K562 (cell line): ENCODE data around the gene ATAD3C. TPM values are rescaled to one million over a fixed set of nuclear protein-coding genes. Genes with fewer than 3 reads are reported as not detected.
A peak's percentile ranks its signal among the peaks of the same experiment; 100 is the strongest.

Experiments used
- MXI1 ChIP-seq: IDR thresholded peaks from 2 replicates; pipeline ENCODE4 v1.6.1; 2011; ENCODE audit warnings: low read depth, mild to moderate bottlenecking, improper control_type of control experiment, low read length
- RFX7 ChIP-seq: fragments of 250-450 bp; sonication (Bioruptor Pico); IDR thresholded peaks from 2 replicates; pipeline ENCODE4 v1.5.1; 2021; ENCODE audit warnings: mild to moderate bottlenecking
- ZNF589 ChIP-seq: fragments of 200-800 bp; sonication (Bioruptor generic); IDR thresholded peaks from 2 replicates; pipeline ENCODE4 v1.6.1; 2016; ENCODE audit warnings: low read depth, missing genetic modification characterization, missing compliant biosample characterization
- polyA plus RNA-seq, 8 experiments: library from polyadenylated mRNA; depleted of rRNA in 4 of 8; stranded (reverse) in 5 of 8; unstranded in 3 of 8; fragments of >200 nt; fragmentation: Nextera tagmentation in 2 of 8; fragmentation: Illumina TruSeq in 1 of 8; extraction: Ambion mirVana in 2 of 8; extraction: Trizol in 1 of 8; gene quantifications; 2 replicates each; pipeline versions ENCODE4 v1.2.1 to v1.2.3, GENCODE V29; 2011 to 2014; ENCODE audit warnings: inconsistent platforms in 1 of 8, missing spikeins in 1 of 8
- total RNA-seq, 7 experiments: library from RNA; depleted of rRNA in 6 of 7; stranded (reverse); fragments of >200 nt in 6 of 7; fragmentation: Illumina TruSeq in 2 of 7; extraction: Trizol in 2 of 7; gene quantifications; 2 replicates each; pipeline versions ENCODE4 v1.2.1 to v1.2.3, GENCODE V29; 2011 to 2021; ENCODE audit warnings: low replicate concordance in 1 of 7
- TF ChIP-seq, protein P1 (sequence below), 2 experiments: fragments of 450-650 bp; IDR thresholded peaks; 2 replicates each; pipeline ENCODE4 v1.6.1; 2016
- TF ChIP-seq, protein P2 (sequence below): IDR thresholded peaks from 3 replicates; pipeline ENCODE4 v1.6.1; 2011; ENCODE audit warnings: borderline replicate concordance, mild to moderate bottlenecking; ENCODE audit not compliant: insufficient read length, insufficient read depth

The ATAD3C gene
- total and polyA plus RNA-seq, 9 of the 15 experiments (the other 6 are each of a cell fraction or from before 2014, with no cell fraction given) = 0.03 to 0.18 TPM; not detected in 7

DNA sequence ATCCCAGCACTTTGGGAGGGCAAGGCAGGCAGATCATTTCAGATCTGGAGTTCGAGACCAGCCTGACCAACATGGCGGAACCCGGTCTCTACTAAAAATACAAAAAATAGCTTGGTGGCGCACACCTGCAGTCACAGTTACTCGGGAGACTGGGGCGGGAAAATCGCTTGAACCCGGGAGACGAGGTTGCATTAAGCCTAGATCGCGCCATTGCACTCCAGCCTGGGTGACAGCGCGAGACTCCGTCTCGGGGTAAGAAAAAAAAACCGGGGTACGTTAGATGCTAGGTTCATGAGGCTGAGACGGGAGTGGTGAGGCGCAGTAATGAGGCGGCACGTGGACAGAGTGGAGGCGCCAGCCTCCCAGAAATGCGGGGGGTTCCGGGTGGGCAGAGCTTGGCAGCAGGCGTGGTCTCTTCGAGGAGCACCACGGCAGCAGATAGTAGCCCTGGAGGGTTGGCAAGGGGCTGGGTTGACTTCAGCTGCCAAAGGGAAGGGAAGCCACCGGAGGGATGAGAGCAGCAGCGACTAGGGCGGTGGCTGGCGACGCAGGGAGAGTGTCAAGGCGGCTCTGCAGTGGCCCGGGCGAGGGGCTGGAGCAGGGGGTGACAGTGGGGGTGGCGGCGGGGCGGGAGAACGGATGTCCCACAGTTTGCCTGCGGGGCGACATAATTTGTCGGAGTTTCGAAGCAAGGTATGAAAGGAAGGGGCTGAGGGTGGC, 43.2 kb upstream of the ATAD3C start (continued):
- TF ChIP-seq RFX7 (CRISPR knock-in tag) (no peak), MXI1 (peak; percentile 33; the same call in 1 of the 2 replicates), ZNF589 (CRISPR knock-in tag) (no peak)
- TF ChIP-seq, protein P1, sequence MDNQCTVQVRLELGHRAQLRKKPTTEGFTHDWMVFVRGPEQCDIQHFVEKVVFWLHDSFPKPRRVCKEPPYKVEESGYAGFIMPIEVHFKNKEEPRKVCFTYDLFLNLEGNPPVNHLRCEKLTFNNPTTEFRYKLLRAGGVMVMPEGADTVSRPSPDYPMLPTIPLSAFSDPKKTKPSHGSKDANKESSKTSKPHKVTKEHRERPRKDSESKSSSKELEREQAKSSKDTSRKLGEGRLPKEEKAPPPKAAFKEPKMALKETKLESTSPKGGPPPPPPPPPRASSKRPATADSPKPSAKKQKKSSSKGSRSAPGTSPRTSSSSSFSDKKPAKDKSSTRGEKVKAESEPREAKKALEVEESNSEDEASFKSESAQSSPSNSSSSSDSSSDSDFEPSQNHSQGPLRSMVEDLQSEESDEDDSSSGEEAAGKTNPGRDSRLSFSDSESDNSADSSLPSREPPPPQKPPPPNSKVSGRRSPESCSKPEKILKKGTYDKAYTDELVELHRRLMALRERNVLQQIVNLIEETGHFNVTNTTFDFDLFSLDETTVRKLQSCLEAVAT (IDR thresholded peaks at IDR 0.05) = no peak
- TF ChIP-seq, protein P2, sequence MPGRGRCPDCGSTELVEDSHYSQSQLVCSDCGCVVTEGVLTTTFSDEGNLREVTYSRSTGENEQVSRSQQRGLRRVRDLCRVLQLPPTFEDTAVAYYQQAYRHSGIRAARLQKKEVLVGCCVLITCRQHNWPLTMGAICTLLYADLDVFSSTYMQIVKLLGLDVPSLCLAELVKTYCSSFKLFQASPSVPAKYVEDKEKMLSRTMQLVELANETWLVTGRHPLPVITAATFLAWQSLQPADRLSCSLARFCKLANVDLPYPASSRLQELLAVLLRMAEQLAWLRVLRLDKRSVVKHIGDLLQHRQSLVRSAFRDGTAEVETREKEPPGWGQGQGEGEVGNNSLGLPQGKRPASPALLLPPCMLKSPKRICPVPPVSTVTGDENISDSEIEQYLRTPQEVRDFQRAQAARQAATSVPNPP = no peak
